ENCODE data around the gene TAOK3. TPM values are rescaled to one million over a fixed set of nuclear protein-coding genes. Genes with fewer than 3 reads are reported as not detected.

Gene TAOK3
- total and polyA plus RNA-seq, 12 donors: 8.4 to 29.8 (median 21.2) TPM

DNA sequence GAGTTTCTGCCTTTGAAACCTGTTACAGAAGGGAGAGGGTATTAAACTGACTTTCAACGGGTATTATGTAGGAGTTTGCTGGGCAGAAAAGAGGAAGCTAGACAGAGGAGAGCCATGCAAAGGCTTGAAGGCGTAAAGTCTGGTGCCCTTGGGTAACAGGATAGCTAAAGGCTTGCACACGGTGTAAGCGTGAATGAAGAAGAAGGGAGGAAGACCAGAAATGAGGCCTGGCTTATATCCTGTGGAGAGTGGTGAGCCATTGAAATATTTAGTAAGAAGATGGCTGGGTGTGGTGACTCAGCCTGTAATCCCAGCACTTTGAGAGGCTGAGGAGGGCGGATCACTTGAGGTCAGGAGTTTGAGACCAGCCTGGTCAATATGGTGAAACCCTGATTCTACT lies 26.2 kb upstream of the TAOK3 start:
- 91 to 97% methylated on average over 5 of the region's 5 CpGs for WGBS, 2 donors
- Histone ChIP-seq H3K4me1 (peaks cover 0 to 14% (median 7%) of the 10 kb centered on the region in 9 donors), H3K4me3 (no peak overlapping the region), H3K36me3 (peaks cover 0 to 100% (median 22%) of the 10 kb centered on the region in 9 donors), H3K27me3 (no peaks in the 10 kb centered on the region), H3K9me3 (no peaks in the 10 kb centered on the region), H3K27ac (no peak overlapping the region)
- TF ChIP-seq, protein P1, sequence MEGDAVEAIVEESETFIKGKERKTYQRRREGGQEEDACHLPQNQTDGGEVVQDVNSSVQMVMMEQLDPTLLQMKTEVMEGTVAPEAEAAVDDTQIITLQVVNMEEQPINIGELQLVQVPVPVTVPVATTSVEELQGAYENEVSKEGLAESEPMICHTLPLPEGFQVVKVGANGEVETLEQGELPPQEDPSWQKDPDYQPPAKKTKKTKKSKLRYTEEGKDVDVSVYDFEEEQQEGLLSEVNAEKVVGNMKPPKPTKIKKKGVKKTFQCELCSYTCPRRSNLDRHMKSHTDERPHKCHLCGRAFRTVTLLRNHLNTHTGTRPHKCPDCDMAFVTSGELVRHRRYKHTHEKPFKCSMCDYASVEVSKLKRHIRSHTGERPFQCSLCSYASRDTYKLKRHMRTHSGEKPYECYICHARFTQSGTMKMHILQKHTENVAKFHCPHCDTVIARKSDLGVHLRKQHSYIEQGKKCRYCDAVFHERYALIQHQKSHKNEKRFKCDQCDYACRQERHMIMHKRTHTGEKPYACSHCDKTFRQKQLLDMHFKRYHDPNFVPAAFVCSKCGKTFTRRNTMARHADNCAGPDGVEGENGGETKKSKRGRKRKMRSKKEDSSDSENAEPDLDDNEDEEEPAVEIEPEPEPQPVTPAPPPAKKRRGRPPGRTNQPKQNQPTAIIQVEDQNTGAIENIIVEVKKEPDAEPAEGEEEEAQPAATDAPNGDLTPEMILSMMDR (IDR thresholded peaks at IDR 0.05): no peak
- DNase-seq: no peak
- ATAC-seq: no peak
- intact Hi-C loops (cut with DNase I): no loop called here

DNA sequence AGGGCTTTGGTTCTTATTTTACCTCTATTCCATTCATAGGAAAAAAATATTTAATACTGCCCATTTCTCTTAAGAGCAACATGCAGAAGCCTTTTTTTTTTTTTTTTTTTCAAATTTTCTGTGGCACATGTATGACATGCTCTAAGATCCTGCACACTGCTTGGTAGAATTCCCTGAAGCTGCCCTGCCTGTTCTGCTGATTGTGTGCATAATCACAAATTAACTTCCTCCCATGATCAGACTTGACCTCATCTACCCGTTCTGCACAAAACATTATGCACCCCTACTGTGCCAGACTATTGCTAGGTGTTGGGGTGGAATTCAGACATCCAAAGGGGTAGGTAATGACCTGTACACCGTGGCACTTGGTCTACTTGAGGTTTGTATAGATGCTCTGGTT lies 25.8 kb upstream of the TAOK3 start:
- Histone ChIP-seq H3K4me3 (no peak overlapping the region), H3K36me3 (peaks cover 0 to 100% (median 20%) of the 10 kb centered on the region in 9 donors), H3K27ac (no peak overlapping the region), H3K9me3 (no peaks in the 10 kb centered on the region), H3K4me1 (peaks cover 0 to 14% (median 7%) of the 10 kb centered on the region in 9 donors), H3K27me3 (no peaks in the 10 kb centered on the region)
- TF ChIP-seq, protein P1 (IDR thresholded peaks at IDR 0.05): no peak
- 79 to 90% methylated on average over 2 of the region's 2 CpGs for WGBS, 2 donors
- intact Hi-C loops (cut with DNase I): no loop called here
- ATAC-seq (no peak), DNase-seq (no peak)

DNA sequence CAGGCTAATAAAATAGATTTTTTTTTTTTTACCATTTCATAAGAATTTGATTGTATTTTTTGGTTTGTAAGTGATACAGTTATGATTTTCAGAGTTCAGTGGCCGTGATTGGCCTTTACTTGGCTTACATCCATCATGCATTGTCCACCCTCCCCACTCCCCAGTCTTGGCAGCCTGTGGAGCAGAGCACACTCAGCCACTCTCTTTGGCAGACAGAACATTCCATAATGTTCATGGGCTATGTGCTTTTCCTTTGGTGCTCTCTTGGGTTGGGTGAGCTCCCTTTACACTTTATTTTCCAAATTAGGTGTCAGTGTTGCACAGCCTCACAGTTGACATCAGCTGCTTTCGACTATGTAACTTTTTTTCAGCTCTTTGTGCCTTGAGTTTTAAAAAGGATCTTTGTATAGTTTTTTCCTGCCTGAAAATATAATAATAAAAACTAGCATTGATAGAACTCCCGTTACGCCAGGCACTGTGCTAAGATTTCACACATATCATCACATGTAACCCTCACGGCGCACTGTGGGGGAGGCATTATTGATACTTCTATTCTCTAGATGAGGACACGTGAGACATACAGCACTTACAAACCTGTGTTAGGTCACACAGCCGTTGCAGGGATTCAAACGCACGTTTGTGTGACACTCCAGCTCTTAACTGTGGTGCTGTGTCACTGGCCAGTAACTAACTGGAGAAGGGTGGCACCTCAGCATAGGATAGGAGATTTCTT lies 25.2 kb upstream of the TAOK3 start:
- Histone ChIP-seq H3K27me3 (no peaks in the 10 kb centered on the region), H3K27ac (no peak overlapping the region), H3K36me3 (peaks cover 0 to 100% (median 19%) of the 10 kb centered on the region in 9 donors), H3K4me1 (peaks cover 0 to 14% (median 7%) of the 10 kb centered on the region in 9 donors), H3K4me3 (no peak overlapping the region), H3K9me3 (no peaks in the 10 kb centered on the region)
- intact Hi-C loops (cut with DNase I): no loop called here
- TF ChIP-seq, protein P1 (IDR thresholded peaks at IDR 0.05): no peak
- no peak for DNase-seq
- WGBS, 2 donors: 76 to 78% methylated on average over 10 of the region's 10 CpGs
- ATAC-seq: peak in 3 of 8 donors; percentile 65 to 86 (median 82)

DNA sequence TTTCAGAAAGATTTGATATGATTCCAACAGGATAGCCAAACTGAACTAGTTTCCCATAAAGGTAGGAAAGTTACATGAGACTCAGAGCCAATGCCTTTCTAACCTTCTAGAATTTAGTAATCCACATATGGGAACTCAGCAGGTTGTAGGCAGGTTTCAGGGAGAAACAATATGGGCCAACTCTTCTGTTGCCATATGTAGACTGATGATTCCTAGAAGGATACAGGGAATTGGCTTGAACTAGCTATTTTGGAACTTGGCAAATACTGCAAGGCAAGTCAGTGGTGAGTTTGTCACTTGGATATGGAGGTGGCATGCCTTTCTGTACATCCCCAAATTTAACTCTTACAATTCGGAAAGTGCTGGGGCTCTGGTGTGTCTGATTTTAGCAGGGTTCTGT lies 19.1 kb upstream of the TAOK3 start:
- WGBS, 2 donors: 98 to 100% methylated on average over 1 of the region's 1 CpG
- TF ChIP-seq, protein P1 (IDR thresholded peaks at IDR 0.05): no peak
- peaks cover 0 to 12% (median 0%) of the 10 kb centered on the region in 9 donors for H3K4me1 ChIP-seq
- DNase-seq (no peak), ATAC-seq (no peak)
- no peaks in the 10 kb centered on the region for H3K27me3 ChIP-seq
- no peak overlapping the region for H3K27ac ChIP-seq
- peaks cover 0 to 100% (median 52%) of the 10 kb centered on the region in 9 donors for H3K36me3 ChIP-seq
- intact Hi-C loops (cut with DNase I): no loop called here
- H3K9me3 ChIP-seq: no peaks in the 10 kb centered on the region
- H3K4me3 ChIP-seq: no peak overlapping the region
